Lower leg skin (tissue), 4 donors: ENCODE results near the gene ELMOD1. TPM values are rescaled to one million over a fixed set of nuclear protein-coding genes. Genes with fewer than 3 reads are reported as not detected.
A peak's percentile ranks its signal among the peaks of the same experiment; 100 is the strongest.

ENCODE experiments used
- DNase-seq, 2 donors: peaks; one replicate each; pipeline ENCODE4 v3.0.0-alpha.2; 2019; ENCODE audit warnings: low spot score in 2 of 2
- H3K4me3 ChIP-seq: fragments of 200-600 bp; sonication (generic); 2 replicates; pipeline ENCODE4 v1.5.1; 2017; ENCODE audit warnings: mild to moderate bottlenecking, low read depth; ENCODE audit not compliant: poor library complexity, severe bottlenecking
- CTCF ChIP-seq, 3 donors: fragments of 450-650 bp; IDR thresholded peaks; one replicate each; pipeline ENCODE4 v1.5.1; 2016; ENCODE audit warnings: antibody characterized with exemption in 3 of 3, mild to moderate bottlenecking in 3 of 3, moderate library complexity in 2 of 3
- POLR2A ChIP-seq, 2 donors: fragments of 450-650 bp; IDR thresholded peaks; one replicate each; pipeline ENCODE4 v1.6.1; 2016 to 2017; ENCODE audit warnings: antibody characterized with exemption in 2 of 2, mild to moderate bottlenecking in 1 of 2, moderate library complexity in 1 of 2
- WGBS, 2 donors: methylation state at CpG; one replicate each; pipeline ENCODE4 v1.1.5; 2018; 5-methylcytosine and 5-hydroxymethylcytosine counted together
- intact Hi-C: fragments of 100-400 bp; cut with DNase I; formaldehyde crosslinking; loops from one replicate; pipeline ENCODE4 v1.15.0; 2023; ENCODE audit warnings: low total_unique reads
- total RNA-seq, 4 donors: library from RNA; depleted of rRNA; stranded (reverse); fragments of >200 nt; gene quantifications; one replicate each; pipeline ENCODE4 v1.1.0, GENCODE V29; 2016

ELMOD1 gene
- 100 to 1,000 TPM in 1 of 4 donors, 10 to 100 TPM in 3; 48.2 to 164 (median 72.3) TPM for total RNA-seq

GRCh38 chr11:107590460-107591377 lies at the start of gene ELMOD1:
Gene ELMOD1 (plus strand): TSS chr11:107591147. CDS start chr11:107618190, 27,043 bp downstream.
- DNase-seq, result no peak
- TF ChIP-seq CTCF (IDR thresholded peaks at IDR 0.05), result no peak
- no peak for TF ChIP-seq POLR2A (IDR thresholded peaks at IDR 0.05)
- WGBS, 2 donors, result 0 to 1% methylated on average over 42 to 43 of the region's 74 CpGs
- peak within 1 kb of the TSS; percentile 40 for H3K4me3 ChIP-seq
- intact Hi-C loops, result loop anchor here (10.0 kb wide), 1 partner anchor 84 kb away; no protein-coding TSS in a partner anchor

- DNase-seq, result no peak
- 65 to 69% methylated on average over 1 of the region's 1 CpG for WGBS, 2 donors
- H3K4me3 ChIP-seq, result no peak overlapping the region
- intact Hi-C loops, result no loop called here
- TF ChIP-seq POLR2A (IDR thresholded peaks at IDR 0.05) (no peak), CTCF (IDR thresholded peaks at IDR 0.05) (no peak)
Observed at GRCh38 chr11:107545101-107545514, 45.8 kb upstream of the ELMOD1 start.

- 93 to 94% methylated on average over 4 of the region's 4 CpGs for WGBS, 2 donors
- intact Hi-C loops, result no loop called here
- TF ChIP-seq POLR2A (IDR thresholded peaks at IDR 0.05) (no peak), CTCF (IDR thresholded peaks at IDR 0.05) (no peak)
- DNase-seq, result no peak
- H3K4me3 ChIP-seq, result no peak overlapping the region
Observed at GRCh38 chr11:107547961-107548360, 43.0 kb upstream of the ELMOD1 start.

GRCh38 chr11:107549253-107549953 lies 41.5 kb upstream of the ELMOD1 start:
- WGBS, 2 donors, result 62 to 65% methylated on average over 6 of the region's 6 CpGs
- TF ChIP-seq POLR2A (IDR thresholded peaks at IDR 0.05) (no peak), CTCF (IDR thresholded peaks at IDR 0.05) (no peak)
- H3K4me3 ChIP-seq, result no peak overlapping the region
- no peak for DNase-seq
- intact Hi-C loops, result no loop called here

GRCh38 chr11:107549954-107550285 lies 41.0 kb upstream of the ELMOD1 start:
- no peak for TF ChIP-seq POLR2A (IDR thresholded peaks at IDR 0.05)
- TF ChIP-seq CTCF (IDR thresholded peaks at IDR 0.05), result no peak
- WGBS, 2 donors, result 97 to 100% methylated on average over 2 of the region's 2 CpGs
- H3K4me3 ChIP-seq, result no peak overlapping the region
- DNase-seq, result no peak
- intact Hi-C loops, result no loop called here
